Body of pancreas (tissue), 4 donors: Measurements from ENCODE around the gene NACC1.

ENCODE experiments used
- POLR2A ChIP-seq, 3 donors: fragments of 450-650 bp; IDR thresholded peaks; one replicate each; pipeline ENCODE4 v1.6.1; 2016; ENCODE audit warnings: antibody characterized with exemption in 3 of 3, mild to moderate bottlenecking in 2 of 3
- TF ChIP-seq, protein P1 (sequence below), 7 experiments: fragments of 450-650 bp in 4 of 7; fragments of 200-600 bp in 3 of 7; sonication (generic) in 3 of 7; IDR thresholded peaks; one replicate each; pipeline ENCODE4 v1.5.1; 2016 to 2019; ENCODE audit warnings: antibody characterized with exemption in 7 of 7

DNA sequence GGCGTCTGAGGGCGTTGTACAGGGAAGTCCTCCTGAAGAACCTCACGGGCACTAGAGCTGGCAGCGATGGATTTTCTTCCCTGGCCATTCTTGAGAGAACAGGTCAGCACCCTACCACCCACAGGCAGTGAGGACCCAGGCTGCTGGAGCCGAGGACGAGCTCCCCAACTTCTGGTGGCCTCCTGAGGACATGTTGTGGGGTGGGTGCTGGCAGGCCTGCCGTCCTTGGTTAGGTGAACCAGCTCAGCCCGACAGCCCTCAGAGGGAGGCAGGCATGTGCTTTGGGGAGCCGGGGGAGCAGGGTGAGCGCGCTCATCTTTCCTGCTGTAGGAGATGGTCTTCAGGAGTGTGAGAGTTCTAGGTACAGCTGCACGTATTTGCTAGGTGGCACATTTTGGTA is 30.8 kb upstream of the NACC1 start:
- no peak for TF ChIP-seq POLR2A (IDR thresholded peaks at IDR 0.05)
- TF ChIP-seq, protein P1, sequence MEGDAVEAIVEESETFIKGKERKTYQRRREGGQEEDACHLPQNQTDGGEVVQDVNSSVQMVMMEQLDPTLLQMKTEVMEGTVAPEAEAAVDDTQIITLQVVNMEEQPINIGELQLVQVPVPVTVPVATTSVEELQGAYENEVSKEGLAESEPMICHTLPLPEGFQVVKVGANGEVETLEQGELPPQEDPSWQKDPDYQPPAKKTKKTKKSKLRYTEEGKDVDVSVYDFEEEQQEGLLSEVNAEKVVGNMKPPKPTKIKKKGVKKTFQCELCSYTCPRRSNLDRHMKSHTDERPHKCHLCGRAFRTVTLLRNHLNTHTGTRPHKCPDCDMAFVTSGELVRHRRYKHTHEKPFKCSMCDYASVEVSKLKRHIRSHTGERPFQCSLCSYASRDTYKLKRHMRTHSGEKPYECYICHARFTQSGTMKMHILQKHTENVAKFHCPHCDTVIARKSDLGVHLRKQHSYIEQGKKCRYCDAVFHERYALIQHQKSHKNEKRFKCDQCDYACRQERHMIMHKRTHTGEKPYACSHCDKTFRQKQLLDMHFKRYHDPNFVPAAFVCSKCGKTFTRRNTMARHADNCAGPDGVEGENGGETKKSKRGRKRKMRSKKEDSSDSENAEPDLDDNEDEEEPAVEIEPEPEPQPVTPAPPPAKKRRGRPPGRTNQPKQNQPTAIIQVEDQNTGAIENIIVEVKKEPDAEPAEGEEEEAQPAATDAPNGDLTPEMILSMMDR (IDR thresholded peaks at IDR 0.05) = no peak
